ENCODE measurements around the gene NHERF2.

- no peak for TF ChIP-seq CTCF (IDR thresholded peaks at IDR 0.05; ENCODE audit: low read length)
- TF ChIP-seq EZH2 (optimal IDR thresholded peaks at IDR 0.05; ENCODE audit: low read depth, low read length): no peak
Measured at GRCh38 chr16:2027024-2028010, 615 bp downstream of the NHERF2 start.
